ENCODE results near the gene ZBTB18. TPM values are rescaled to one million over a fixed set of nuclear protein-coding genes. Genes with fewer than 3 reads are reported as not detected.

The ZBTB18 gene
- total and polyA plus RNA-seq, 2 of the 4 experiments (the other 2 are of a cell fraction): 10.0 to 16.0 TPM

DNA sequence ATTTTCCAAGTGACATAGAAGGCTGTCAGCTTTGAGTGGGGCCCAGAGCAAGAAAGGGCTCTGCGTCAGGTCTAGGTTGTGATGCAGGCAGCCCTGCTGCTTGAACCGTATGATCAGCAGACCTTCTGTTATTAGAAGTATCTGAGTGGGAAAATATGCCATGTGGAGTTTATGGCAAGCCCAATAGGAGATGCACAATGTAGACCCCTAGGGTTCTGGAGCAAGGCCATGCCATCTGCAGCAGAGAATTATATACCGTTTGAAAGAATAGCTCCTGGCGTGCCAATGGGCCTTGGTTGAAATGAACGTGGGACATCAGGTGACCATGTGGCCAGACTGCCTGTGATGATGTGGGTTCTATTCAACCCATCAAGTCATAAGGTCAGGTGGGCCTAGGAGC, 44.1 kb upstream of the ZBTB18 start:
- no peak for ATAC-seq (ENCODE audit: low read depth)
- Histone ChIP-seq H4K91ac (ENCODE audit: insufficient read depth, low read depth, low read length) (no peak overlapping the region), H2AFZ (replicated peaks; ENCODE audit: low read length, poor library complexity) (no peak overlapping the region), H2BK20ac (ENCODE audit: low read depth, low read length) (no peak overlapping the region), H4K8ac (ENCODE audit: low read depth in 2 of 2, low read length in 2 of 2) (no peak overlapping the region), H4K20me1 (ENCODE audit: insufficient read depth, low read length) (no peaks in the 10 kb centered on the region), H3K14ac (replicated peaks; ENCODE audit: low read depth, low read length) (no peak overlapping the region), H3K4ac (ENCODE audit: low read depth, low read length) (no peak overlapping the region), H3K36me3 (ENCODE audit: control insufficient read depth, insufficient read depth, low read length) (no peaks in the 10 kb centered on the region), H3K27me3 (ENCODE audit: control insufficient read depth, insufficient read depth, low read length) (peaks cover 32% of the 10 kb centered on the region), H2BK120ac (ENCODE audit: low read depth, low read length) (no peak overlapping the region), H2BK5ac (ENCODE audit: low read depth, low read length, poor library complexity, severe bottlenecking) (no peak overlapping the region), H2AK5ac (ENCODE audit: low read depth, low read length) (no peak overlapping the region), H2AK9ac (replicated peaks; ENCODE audit: low read depth, low read length, poor library complexity) (no peak overlapping the region), H3K4me1 (ENCODE audit: control insufficient read depth, insufficient read depth, low read length) (no peaks in the 10 kb centered on the region), H3K79me1 (ENCODE audit: low read depth in 1 of 2, low read length in 2 of 2) (no peaks in the 10 kb centered on the region), H3K9me1 (ENCODE audit: insufficient read depth, low read length) (no peaks in the 10 kb centered on the region), H3K27ac (ENCODE audit: insufficient read depth, low read length) (no peak overlapping the region), H3K4me3 (ENCODE audit: insufficient read depth, low read depth, low read length) (no peak overlapping the region), H3K4me2 (ENCODE audit: low read depth, low read length) (no peak overlapping the region), H3K56ac (ENCODE audit: extremely low read depth, insufficient read depth, low read length) (no peak overlapping the region), H2BK15ac (ENCODE audit: low read depth, low read length) (no peak overlapping the region), H3K18ac (ENCODE audit: low read depth, low read length) (no peak overlapping the region), H3K9me3 (ENCODE audit: control insufficient read depth, insufficient read depth, low read length) (no peaks in the 10 kb centered on the region), H3K9ac (ENCODE audit: low read depth, low read length) (no peak overlapping the region), H4K5ac (ENCODE audit: low read depth, low read length) (no peak overlapping the region), H3K23ac (ENCODE audit: low read depth, low read length) (no peak overlapping the region)
- DNase-seq: no peak
- WGBS, 2 experiments (ENCODE audit: extremely low coverage in 2 of 2, insufficient read length in 1 of 2): no CpG with 5 or more reads among the region's 5 CpGs
- BruUV-seq (replicated peaks): no TSS peak
- in situ Hi-C loops (cut with MboI; ENCODE audit: low sequenced_read_pairs): no loop called here
- CTCF ChIA-PET: no interaction called here
- dilution Hi-C loops (cut with HindIII; ENCODE audit: low sequenced_read_pairs, unreplicated experiment): no loop called here
- TF ChIP-seq SMC3 (IDR thresholded peaks at IDR 0.05; ENCODE audit: low read depth, low read length) (no peak), CHD1 (IDR thresholded peaks at IDR 0.05; ENCODE audit: low read depth, low read length) (no peak), CEBPB (IDR thresholded peaks at IDR 0.05; ENCODE audit: low read depth, low read length) (no peak), MAFK (IDR thresholded peaks at IDR 0.05; ENCODE audit: low read depth, low read length) (no peak), RAD21 (IDR thresholded peaks at IDR 0.05; ENCODE audit: low read length) (no peak), RFX5 (IDR thresholded peaks at IDR 0.05; ENCODE audit: low read depth, low read length) (no peak), FOS (IDR thresholded peaks at IDR 0.05; ENCODE audit: low read depth, low read length) (no peak), BHLHE40 (IDR thresholded peaks at IDR 0.05; ENCODE audit: low read depth, low read length) (no peak), RCOR1 (IDR thresholded peaks at IDR 0.05; ENCODE audit: insufficient replicate concordance, low read length) (no peak), MXI1 (IDR thresholded peaks at IDR 0.05; ENCODE audit: borderline replicate concordance, low read depth, low read length) (no peak), MAZ (IDR thresholded peaks at IDR 0.05; ENCODE audit: borderline replicate concordance, low read depth, low read length) (no peak), NFE2L2 (IDR thresholded peaks at IDR 0.05; ENCODE audit: low read depth, low read length) (no peak), POLR2A (IDR thresholded peaks at IDR 0.05; ENCODE audit: low read depth, low read length) (no peak)
- TF ChIP-seq, protein P1, sequence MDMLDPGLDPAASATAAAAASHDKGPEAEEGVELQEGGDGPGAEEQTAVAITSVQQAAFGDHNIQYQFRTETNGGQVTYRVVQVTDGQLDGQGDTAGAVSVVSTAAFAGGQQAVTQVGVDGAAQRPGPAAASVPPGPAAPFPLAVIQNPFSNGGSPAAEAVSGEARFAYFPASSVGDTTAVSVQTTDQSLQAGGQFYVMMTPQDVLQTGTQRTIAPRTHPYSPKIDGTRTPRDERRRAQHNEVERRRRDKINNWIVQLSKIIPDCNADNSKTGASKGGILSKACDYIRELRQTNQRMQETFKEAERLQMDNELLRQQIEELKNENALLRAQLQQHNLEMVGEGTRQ (IDR thresholded peaks at IDR 0.05; ENCODE audit: low read depth, low read length): no peak
- TF ChIP-seq, protein P2, sequence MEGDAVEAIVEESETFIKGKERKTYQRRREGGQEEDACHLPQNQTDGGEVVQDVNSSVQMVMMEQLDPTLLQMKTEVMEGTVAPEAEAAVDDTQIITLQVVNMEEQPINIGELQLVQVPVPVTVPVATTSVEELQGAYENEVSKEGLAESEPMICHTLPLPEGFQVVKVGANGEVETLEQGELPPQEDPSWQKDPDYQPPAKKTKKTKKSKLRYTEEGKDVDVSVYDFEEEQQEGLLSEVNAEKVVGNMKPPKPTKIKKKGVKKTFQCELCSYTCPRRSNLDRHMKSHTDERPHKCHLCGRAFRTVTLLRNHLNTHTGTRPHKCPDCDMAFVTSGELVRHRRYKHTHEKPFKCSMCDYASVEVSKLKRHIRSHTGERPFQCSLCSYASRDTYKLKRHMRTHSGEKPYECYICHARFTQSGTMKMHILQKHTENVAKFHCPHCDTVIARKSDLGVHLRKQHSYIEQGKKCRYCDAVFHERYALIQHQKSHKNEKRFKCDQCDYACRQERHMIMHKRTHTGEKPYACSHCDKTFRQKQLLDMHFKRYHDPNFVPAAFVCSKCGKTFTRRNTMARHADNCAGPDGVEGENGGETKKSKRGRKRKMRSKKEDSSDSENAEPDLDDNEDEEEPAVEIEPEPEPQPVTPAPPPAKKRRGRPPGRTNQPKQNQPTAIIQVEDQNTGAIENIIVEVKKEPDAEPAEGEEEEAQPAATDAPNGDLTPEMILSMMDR (conservative IDR thresholded peaks at IDR 0.05; ENCODE audit: low read depth, low read length): no peak
- TF ChIP-seq, protein P3, sequence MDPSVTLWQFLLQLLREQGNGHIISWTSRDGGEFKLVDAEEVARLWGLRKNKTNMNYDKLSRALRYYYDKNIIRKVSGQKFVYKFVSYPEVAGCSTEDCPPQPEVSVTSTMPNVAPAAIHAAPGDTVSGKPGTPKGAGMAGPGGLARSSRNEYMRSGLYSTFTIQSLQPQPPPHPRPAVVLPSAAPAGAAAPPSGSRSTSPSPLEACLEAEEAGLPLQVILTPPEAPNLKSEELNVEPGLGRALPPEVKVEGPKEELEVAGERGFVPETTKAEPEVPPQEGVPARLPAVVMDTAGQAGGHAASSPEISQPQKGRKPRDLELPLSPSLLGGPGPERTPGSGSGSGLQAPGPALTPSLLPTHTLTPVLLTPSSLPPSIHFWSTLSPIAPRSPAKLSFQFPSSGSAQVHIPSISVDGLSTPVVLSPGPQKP (IDR thresholded peaks at IDR 0.05; ENCODE audit: borderline replicate concordance, low read depth, low read length): no peak
- intact Hi-C loops (cut with micrococcal nuclease): no loop called here
- POLR2A ChIA-PET (ENCODE audit: unreplicated experiment): no interaction called here

Data from IMR-90 (cell line).